Sigmoid colon (tissue), 4 donors: ENCODE measurements around the gene ACY1.

Experiments
- POLR2A ChIP-seq, 2 donors: fragments of 450-650 bp; IDR thresholded peaks; one replicate each; pipeline ENCODE4 v1.6.1; 2016; ENCODE audit warnings: antibody characterized with exemption in 2 of 2, mild to moderate bottlenecking in 2 of 2, moderate library complexity in 2 of 2
- POLR2AphosphoS5 ChIP-seq, 4 donors: sonication (generic); formaldehyde crosslinking; IDR thresholded peaks; one replicate each; pipeline ENCODE4 v1.6.1; 2017; ENCODE audit warnings: antibody characterized with exemption in 4 of 4
- TF ChIP-seq, protein P1 (sequence below), 4 experiments: fragments of 450-650 bp in 3 of 4; fragments of 200-600 bp in 1 of 4; IDR thresholded peaks; one replicate each; pipeline ENCODE4 v1.5.1; 2016 to 2019; ENCODE audit warnings: antibody characterized with exemption in 4 of 4, mild to moderate bottlenecking in 3 of 4, moderate library complexity in 2 of 4

DNA sequence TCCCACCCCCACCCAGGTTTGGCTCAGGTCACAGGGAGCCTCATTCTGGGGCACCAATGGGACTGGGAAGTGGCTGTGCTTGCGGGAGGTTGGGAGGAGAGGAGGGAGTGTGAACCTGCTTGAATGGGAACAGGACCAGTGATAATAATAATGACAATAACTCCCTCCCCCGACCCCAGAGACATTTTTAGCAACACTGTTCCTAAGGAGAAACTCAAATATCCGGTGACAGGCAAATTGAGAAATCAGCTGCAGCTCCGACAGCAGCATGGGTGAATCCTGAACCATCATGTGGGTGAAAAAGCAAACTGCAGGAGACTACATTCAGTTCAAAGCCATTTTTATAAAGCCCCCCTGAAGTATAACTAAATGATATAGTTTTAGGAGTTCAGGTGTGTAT is 24.0 kb downstream of the ACY1 start:
- TF ChIP-seq POLR2A (IDR thresholded peaks at IDR 0.05) (no peak), POLR2AphosphoS5 (IDR thresholded peaks at IDR 0.05) (no peak)
- TF ChIP-seq, protein P1, sequence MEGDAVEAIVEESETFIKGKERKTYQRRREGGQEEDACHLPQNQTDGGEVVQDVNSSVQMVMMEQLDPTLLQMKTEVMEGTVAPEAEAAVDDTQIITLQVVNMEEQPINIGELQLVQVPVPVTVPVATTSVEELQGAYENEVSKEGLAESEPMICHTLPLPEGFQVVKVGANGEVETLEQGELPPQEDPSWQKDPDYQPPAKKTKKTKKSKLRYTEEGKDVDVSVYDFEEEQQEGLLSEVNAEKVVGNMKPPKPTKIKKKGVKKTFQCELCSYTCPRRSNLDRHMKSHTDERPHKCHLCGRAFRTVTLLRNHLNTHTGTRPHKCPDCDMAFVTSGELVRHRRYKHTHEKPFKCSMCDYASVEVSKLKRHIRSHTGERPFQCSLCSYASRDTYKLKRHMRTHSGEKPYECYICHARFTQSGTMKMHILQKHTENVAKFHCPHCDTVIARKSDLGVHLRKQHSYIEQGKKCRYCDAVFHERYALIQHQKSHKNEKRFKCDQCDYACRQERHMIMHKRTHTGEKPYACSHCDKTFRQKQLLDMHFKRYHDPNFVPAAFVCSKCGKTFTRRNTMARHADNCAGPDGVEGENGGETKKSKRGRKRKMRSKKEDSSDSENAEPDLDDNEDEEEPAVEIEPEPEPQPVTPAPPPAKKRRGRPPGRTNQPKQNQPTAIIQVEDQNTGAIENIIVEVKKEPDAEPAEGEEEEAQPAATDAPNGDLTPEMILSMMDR (IDR thresholded peaks at IDR 0.05): no peak
